Middle frontal gyrus (tissue), 1 donor: ENCODE results near the gene BCAR3.
"Not testable (repeated sequence)": the region's sequence is repeated elsewhere in the genome, so short reads cannot be mapped to it uniquely, and the experiment has no call there.

Experiments used
- DNase-seq: peaks from one replicate; pipeline ENCODE4 v3.0.0-alpha.2; 2015; ENCODE audit warnings: low spot score; ENCODE audit errors: extremely low spot score

BCAR3 gene

GRCh38 chr1:93690341-93690740 lies 8.7 kb upstream of the BCAR3 start:
- DNase-seq, result no peak

GRCh38 chr1:93689521-93690223 lies 8.0 kb upstream of the BCAR3 start:
- no peak for DNase-seq

- no peak for DNase-seq
These were observed 5.9 kb upstream of the BCAR3 start for GRCh38 chr1:93687542-93687941.

- no peak for DNase-seq
These were observed 5.0 kb upstream of the BCAR3 start for GRCh38 chr1:93686504-93687250.

- no peak for DNase-seq
These were observed 4.3 kb upstream of the BCAR3 start for GRCh38 chr1:93685918-93686317.

DNA sequence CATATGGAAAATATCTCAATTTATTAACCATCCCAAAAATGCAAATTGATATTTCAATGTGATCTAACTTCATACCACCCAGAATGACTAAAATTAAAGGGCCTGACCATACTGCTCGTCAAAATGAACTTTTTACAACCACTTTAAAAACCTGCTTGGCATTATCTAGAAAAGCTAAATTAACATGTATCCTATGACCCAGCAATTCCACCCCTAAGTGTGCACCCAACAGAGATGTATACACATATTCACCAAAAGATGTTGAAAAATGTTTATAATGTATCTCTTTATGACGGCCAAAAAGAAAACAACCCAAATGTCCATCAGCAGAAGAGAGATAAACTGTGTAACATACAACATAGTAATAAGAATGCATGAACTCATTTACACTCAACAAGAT lies 1.6 kb upstream of the BCAR3 start:
- no peak for DNase-seq

- DNase-seq, result no peak
These were observed 364 bp upstream of the BCAR3 start for GRCh38 chr1:93681989-93682412.

- peak; percentile 11 for DNase-seq
These were observed 1.1 kb downstream of the BCAR3 start for GRCh38 chr1:93680420-93681100.

- DNase-seq, result no peak
These were observed 1.6 kb downstream of the BCAR3 start for GRCh38 chr1:93680076-93680419.

GRCh38 chr1:93679546-93679945 lies 2.1 kb downstream of the BCAR3 start:
- no peak for DNase-seq

GRCh38 chr1:93678946-93679480 lies 2.6 kb downstream of the BCAR3 start:
- DNase-seq, result no peak

DNA sequence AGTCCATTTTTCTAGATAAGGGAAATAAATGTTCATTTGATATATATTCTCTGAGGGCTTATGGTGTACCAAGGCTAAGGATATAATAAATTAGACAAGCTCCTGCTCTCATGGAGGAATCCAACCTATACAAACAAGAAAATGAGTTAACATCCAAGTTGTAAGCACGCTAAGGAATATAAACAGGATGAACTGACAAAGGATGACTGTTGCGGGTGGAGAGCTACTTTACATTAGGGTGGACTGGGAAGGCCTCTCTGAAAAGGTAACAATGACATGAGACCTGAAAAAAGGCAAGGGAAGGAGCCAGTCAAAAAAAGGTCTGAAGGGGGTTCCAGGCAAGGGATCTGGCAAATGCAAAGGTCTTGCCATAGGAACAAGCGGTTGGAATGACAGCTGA lies 3.1 kb downstream of the BCAR3 start:
- no peak for DNase-seq

DNA sequence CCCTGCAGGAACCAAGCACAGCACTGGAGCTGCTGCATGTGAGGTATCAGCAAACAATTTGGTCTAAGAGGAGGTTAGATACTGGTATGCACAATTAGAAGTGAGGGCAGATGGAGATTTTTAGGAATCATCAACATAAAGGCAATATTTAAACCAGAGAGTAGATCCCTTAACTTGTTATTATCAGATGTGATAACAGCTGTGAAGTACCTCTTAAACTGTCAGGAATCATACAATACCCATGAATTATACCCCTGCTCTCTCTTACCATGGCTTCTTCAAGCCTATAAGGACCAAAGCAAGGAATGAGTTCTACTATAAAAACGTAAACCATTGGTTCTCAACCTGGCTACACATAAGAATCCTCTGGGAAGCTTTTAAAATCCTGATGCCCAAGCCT lies 3.9 kb downstream of the BCAR3 start:
- DNase-seq, result no peak

DNA sequence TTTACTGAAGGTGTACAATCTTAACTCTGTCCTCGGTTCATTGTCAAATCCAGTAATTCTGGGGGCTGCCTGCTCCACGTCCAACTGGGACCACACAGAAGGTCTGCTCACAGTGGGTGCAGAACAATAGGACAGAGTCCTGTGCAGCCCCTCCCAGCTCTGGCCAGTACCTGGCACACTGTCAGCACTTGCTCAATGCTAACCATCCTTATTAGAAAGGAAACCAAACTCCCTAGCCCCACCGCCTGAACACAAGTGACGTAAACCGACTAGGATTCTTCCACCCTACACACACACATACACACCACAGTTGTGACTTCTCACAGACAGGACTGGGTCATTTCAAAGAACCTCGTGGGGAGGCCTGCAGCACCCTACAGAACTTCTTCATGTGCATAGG lies 5.2 kb downstream of the BCAR3 start:
- no peak for DNase-seq

DNA sequence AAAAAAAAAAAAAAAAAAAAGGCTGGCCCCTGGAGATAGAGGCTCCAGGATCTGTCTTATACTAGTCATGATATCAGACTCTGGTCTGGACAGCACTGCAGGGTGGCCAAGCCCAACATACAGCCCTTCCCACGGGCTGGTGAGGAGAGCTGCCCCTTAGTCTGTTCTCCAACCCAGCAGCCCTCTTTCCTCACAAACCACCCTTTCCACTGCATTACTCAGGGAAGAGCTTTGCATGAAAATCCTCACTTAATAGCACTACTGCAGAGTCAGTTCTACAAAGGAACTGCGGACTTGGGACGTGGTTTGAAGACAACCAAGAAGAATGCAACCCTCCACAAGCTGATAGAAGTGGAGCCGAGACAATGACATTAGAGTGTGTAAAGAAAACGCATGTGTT lies 5.7 kb downstream of the BCAR3 start:
- DNase-seq, result no peak

DNA sequence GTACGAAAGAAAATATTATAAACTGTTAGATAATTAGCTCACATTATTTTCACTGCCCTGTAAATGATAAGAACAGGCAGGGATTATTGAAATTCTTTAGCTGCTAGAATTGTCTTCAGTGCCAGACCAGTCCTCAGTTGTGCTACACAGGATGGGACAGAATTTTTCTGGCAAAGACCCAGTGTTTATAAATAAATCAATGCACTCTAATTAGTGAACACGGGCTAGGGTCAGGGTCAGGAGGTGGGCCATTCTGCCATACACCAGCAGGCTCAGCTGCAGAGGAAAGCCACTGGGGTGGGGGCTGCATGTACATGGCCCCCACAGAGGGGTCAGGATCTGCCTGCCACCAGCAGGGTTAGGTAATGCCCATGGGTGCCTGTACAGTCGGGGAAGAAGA lies 6.4 kb downstream of the BCAR3 start:
- DNase-seq, result no peak

GRCh38 chr1:93674071-93674470 lies 7.6 kb downstream of the BCAR3 start:
- DNase-seq, result not testable (repeated sequence)

DNA sequence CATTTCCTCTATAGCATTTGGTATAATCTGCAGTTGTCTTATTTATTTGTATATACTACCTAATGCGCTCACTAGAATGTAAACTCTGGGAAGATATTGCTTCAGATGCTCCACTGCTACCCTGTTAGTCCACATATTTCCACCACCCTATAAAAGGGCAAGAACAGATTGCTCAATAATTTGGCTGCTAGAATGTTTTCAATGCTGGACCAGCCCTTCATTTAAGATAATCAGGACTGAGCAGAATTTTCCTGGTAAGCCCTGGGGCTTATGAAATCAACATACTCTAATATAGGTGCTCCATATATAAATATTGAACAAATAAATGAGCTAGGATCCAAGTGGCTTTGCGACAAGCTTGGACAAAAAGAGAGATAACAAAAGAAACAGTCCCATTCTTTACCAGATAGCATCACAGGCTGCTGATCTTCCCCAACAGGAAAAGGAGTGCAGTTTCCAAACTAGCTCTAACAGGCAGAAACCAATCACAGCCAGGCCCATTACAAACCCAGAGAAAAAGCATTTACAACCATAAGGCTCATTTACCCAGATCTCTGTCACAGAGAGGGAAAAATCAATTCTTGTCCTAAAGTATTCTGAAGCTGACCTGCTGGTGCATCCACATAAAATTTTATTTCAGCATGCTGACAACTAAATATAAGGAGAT lies 8.3 kb downstream of the BCAR3 start:
- no peak for DNase-seq

DNA sequence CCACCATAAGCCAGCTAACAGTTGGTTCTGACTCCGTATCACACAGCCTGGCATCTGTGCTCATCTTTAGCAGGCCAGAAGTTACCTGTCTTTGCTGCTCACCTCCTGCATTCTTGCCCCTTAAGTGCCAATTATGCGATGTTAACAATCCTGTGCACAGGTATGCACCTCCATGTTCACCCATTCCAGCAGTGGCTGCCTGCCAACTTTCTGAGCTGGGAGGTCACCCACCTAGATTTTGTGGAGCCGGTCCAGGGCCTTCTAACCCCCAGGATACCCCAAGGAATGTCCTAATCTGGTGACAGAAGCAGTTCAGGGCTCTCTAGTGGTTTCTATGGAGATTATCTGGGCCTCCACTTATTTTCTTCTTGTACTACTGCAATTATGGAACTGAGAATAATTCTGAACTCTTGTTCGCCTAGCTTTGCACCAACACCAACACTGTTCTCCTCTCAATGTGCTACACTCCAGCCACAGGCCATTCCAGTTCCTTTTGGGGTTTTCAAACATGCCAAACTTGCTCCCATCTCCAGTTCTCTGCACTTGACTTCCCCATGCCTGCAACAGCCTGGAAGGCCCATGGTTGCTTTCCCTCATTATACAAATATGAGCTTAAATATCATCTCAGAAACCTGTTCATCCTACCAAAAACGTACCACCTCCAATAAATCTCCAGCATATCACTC lies 9.0 kb downstream of the BCAR3 start:
- DNase-seq, result no peak

- no peak for DNase-seq
These were observed 9.6 kb downstream of the BCAR3 start for GRCh38 chr1:93672069-93672468.

- DNase-seq, result no peak
These were observed 10.5 kb downstream of the BCAR3 start for GRCh38 chr1:93671099-93671621.
